ENCODE data around the gene NABP1.

NABP1 gene, protein sequence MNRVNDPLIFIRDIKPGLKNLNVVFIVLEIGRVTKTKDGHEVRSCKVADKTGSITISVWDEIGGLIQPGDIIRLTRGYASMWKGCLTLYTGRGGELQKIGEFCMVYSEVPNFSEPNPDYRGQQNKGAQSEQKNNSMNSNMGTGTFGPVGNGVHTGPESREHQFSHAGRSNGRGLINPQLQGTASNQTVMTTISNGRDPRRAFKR

DNA sequence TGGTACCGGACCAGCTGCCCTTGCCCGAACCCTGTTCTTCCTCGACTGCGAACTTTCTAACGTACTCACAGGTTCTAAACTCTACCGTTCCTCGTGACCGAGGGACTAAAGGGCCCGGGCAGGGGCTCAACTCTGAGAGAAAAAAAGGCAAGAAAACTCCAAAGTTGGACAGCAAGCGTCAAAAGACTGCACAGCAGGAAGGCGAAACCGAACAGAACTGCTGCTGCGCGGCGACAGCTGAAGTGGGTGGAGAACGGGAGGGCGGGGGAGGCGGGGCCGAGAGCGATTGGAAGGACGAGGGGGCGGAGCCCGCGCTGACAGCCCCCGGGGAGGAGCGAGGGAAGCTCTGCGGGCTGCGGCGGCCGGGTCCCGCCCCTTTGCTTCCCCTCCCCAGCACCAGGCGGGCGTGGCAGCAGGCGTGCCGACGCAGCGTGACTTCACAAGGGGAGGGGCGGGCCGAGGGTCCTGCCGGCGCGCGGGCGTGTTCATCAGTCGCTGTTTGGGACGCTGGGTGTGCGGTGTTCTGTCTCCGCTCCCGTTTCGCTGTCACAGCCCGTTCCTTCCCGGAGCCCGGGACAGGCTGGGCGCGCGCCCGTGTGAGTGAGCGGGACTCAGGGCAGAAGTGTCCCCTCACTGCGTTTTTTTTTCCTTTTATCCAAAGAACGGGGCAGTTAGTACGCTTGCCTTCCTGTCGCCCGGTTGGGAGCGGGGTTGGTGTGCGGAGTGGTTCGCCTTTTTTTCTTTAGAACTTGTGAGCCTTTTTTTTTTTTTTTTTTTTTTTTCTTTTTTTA, at the start of gene NABP1:
TSS of gene NABP1 (plus strand) at position 491 of the 791 bp plus-strand sequence. CDS start 479 bp downstream, outside the sequence.
- H3K36me3 Mint-ChIP-seq = peaks cover 14% of the 10 kb centered on the region
- no peaks in the 10 kb centered on the region for H3K27me3 Mint-ChIP-seq
- H3K9me3 Mint-ChIP-seq (ENCODE audit: low read depth) = no peaks in the 10 kb centered on the region
- peak within 1 kb of the TSS; percentile 99 for H3K27ac Mint-ChIP-seq
- peak within 1 kb of the TSS; percentile 98 for H3K4me3 Mint-ChIP-seq
- H3K4me1 Mint-ChIP-seq (ENCODE audit: low read depth) = peaks cover 61% of the 10 kb centered on the region

DNA sequence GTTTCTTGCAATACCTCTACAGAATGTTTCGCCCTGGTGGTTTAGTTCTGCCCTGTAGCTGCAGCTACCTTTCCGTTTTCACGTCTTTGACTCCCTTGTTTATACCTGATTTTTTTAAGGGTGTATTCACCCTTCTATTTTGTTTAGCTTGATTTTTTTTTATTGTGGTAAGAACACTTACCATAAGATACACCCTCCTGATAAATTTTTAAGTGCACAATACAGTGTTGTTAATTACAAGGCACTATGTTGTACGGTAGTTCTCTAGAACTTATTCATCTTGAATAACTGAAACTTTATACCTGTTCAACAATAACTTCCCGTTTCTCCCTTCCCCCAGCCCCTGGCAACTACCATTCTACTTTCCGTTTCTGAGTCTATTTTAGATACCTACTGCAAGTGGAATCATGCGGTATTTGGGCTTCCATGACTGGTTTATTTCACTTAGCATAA, 48.9 kb upstream of the NABP1 start:
- Mint-ChIP-seq H3K27me3 (no peaks in the 10 kb centered on the region), H3K27ac (peak overlapping the region; percentile 36), H3K36me3 (no peaks in the 10 kb centered on the region), H3K9me3 (ENCODE audit: low read depth) (no peaks in the 10 kb centered on the region), H3K4me3 (peak overlapping the region; percentile 4), H3K4me1 (ENCODE audit: low read depth) (peaks cover 25% of the 10 kb centered on the region)

DNA sequence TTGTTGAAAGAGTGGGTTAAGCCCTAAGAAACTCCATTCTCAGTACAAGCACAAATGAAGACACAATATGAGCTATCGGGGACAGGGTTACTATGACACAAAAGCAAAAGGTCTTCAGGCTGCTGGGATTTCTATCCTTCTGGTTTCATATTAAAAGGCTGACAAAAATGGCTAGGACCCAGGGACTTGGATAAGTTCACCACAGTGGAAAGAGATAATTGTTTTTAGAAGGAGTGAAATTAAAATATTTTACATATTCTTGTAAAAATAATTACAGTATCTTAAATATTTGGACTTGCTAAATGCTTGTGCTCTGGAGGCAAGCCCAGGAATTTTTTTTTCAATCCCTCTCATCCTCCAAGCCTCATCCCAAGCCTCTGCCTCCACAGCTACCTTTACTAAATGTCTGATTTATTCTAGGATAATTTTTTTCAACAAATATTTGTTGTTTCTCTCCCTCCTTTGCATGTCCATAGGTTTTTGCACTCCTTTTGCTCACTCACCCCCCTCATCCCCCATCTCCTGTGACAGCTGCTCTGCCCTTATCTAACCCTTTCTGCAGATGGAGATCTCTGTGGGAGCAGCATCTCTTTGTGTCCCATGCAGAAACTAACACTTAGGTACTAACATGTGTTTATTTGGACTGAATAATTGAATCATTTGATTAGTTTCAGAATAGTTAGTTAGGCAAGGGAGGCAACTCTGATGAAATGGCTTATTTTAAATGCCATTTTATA, 47.8 kb upstream of the NABP1 start:
- Mint-ChIP-seq H3K36me3 (no peaks in the 10 kb centered on the region), H3K27ac (no peak overlapping the region)

DNA sequence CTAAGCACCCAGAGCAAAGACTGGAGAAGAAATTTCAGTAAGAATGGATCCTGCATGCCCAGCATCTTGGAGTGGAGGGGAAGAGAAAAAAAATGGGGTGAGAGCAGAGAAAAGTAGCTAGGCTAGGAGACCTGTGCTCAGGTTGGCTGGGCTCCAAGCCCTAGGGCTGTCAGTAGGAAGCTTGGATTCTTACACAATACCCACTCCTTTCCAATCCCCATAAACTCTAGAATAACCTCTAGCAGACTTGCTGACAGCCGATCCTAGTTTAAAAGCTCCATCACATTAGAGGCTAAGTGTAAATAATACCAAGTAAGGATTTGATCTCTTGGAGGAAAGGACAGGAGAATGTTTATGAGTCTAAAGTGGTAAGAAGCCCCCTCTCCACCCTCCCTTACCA, 46.2 kb upstream of the NABP1 start:
- Mint-ChIP-seq H3K36me3 (no peaks in the 10 kb centered on the region), H3K4me1 (ENCODE audit: low read depth) (peaks cover 26% of the 10 kb centered on the region), H3K27ac (no peak overlapping the region), H3K9me3 (ENCODE audit: low read depth) (no peaks in the 10 kb centered on the region), H3K27me3 (no peaks in the 10 kb centered on the region), H3K4me3 (no peak overlapping the region)

More for the DNA sequence above, 47.8 kb upstream of the NABP1 start:
- Mint-ChIP-seq H3K4me1 (ENCODE audit: low read depth) (peaks cover 15% of the 10 kb centered on the region), H3K27me3 (no peaks in the 10 kb centered on the region), H3K9me3 (ENCODE audit: low read depth) (no peaks in the 10 kb centered on the region), H3K4me3 (no peak overlapping the region)

DNA sequence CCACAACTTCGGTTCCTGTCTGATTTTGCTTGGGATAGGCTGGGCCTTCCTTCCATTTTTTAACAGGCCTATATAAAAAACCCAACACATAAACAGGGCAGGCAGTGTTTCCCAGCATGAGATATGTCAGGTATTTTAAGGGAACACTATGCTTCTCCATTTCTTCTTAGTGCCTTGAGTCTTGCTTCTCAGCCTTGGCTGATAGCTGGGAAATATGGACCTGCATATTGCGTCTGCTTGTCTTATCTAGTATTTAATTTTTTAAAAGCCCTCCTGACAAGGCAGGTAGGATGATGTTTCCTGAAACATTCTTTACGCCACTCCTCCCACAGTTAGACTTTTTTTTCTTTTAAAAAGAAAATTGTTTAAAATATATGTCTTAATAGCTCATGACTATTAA, 45.5 kb upstream of the NABP1 start:
- H3K27ac Mint-ChIP-seq = no peak overlapping the region
- no peaks in the 10 kb centered on the region for H3K27me3 Mint-ChIP-seq
- H3K4me1 Mint-ChIP-seq (ENCODE audit: low read depth) = peaks cover 32% of the 10 kb centered on the region

DNA sequence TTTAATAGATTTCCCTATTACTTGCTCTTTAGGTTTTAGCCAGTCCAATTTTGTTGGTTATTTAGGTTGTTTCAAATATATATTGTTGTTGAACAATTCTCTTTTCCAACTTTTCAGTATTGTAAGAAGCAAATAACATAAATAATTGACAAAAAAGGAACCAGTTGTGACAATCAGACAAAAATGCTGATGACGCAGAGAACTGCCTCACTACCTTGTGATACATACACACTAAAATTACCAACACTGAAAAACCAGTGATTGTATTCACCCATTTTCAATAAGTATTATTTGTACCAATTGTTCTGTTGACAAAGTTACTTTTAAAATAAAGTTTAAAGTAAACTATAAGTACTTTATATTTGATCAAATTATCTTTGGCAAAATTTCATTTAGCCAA, 43.1 kb upstream of the NABP1 start:
- peaks cover 43% of the 10 kb centered on the region for H3K4me1 Mint-ChIP-seq (ENCODE audit: low read depth)
- H3K27me3 Mint-ChIP-seq = no peaks in the 10 kb centered on the region
- no peaks in the 10 kb centered on the region for H3K9me3 Mint-ChIP-seq (ENCODE audit: low read depth)
- H3K4me3 Mint-ChIP-seq = no peak overlapping the region
- no peak overlapping the region for H3K27ac Mint-ChIP-seq
- no peaks in the 10 kb centered on the region for H3K36me3 Mint-ChIP-seq

More for the DNA sequence above, 45.5 kb upstream of the NABP1 start:
- Mint-ChIP-seq H3K9me3 (ENCODE audit: low read depth) (no peaks in the 10 kb centered on the region), H3K4me3 (no peak overlapping the region), H3K36me3 (no peaks in the 10 kb centered on the region)

DNA sequence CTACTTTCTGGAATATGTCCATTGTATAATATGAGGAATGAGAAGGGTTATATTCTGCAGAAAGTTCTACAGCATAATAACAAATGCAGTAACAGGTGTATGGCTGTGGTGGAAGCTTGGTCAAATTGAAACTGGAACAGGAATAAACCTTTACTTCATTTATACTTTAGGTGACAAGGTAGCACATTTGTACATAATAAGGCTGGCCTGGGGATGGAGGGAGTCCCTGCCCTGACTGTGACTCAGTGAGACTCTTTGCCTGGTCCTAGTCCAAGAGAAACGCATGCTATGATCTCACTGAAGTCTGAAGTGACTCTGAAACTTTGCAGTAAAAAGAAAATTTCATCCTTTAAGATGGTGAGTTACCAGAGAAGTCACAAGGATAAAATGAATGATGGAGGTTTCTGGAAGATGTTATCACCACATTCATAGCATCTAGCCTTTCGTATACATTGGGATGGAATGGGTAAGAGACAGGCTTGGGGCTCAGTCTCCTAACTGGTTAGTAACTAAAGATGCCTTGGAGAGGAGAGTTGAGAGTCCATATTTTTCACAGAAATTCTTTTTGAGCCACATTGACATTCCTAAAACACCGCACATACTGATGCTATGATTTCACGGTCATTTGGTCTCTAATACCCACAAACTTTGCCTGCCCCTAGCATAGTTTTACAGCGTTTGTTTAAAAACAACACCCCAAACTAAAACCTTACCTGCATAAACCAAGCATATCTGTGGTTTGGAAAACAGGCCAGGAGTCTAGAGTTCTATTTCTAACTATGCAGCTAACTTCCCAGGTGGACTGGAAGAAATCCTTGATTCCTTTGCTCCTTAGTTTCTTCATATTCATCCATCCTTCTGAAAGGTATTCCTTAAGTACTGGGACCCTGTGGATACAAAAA, 42.4 kb upstream of the NABP1 start:
- H3K4me1 Mint-ChIP-seq (ENCODE audit: low read depth) = peaks cover 47% of the 10 kb centered on the region

DNA sequence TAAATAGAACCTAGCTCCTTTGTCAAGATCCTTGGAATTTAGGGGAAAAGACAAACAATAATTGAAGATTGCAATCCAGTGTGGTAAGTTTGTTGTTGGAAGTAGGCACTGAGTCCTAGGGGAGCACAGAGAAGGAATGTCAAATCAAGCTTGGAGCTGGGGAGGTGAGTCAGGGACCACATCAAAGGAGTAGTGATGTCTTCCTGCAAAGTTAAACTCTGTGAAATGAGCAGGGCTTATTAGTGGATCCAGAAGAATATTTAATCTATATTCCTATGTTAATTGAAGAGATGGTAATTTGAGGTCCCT, 41.7 kb upstream of the NABP1 start:
- Mint-ChIP-seq H3K27me3 (no peaks in the 10 kb centered on the region), H3K9me3 (ENCODE audit: low read depth) (no peaks in the 10 kb centered on the region), H3K27ac (no peak overlapping the region), H3K36me3 (no peaks in the 10 kb centered on the region), H3K4me3 (peak overlapping the region; percentile 63), H3K4me1 (ENCODE audit: low read depth) (peaks cover 52% of the 10 kb centered on the region)

More for the DNA sequence above, 42.4 kb upstream of the NABP1 start:
- no peaks in the 10 kb centered on the region for H3K9me3 Mint-ChIP-seq (ENCODE audit: low read depth)
- no peaks in the 10 kb centered on the region for H3K27me3 Mint-ChIP-seq
- no peak overlapping the region for H3K4me3 Mint-ChIP-seq
- H3K36me3 Mint-ChIP-seq = no peaks in the 10 kb centered on the region
- no peak overlapping the region for H3K27ac Mint-ChIP-seq

DNA sequence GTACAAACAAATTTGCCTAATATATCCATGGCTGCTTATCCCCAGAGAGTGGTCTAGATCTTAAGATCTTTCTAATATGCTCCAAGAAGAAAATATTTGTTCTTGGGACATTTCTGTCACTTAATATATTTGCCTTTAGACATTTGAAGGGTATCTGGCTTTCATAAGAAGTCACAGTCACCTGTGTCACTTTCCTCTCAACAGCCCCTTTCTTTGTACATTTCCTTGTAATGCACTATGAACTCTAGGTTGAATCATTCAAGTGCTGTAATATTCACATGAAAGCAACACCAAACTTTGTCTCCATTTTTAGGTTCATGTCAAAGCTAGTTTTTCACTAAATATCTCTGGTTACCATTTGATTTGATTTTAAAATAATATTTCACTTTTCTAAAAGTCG, 41.4 kb upstream of the NABP1 start:
- Mint-ChIP-seq H3K4me3 (peak overlapping the region; percentile 63), H3K27me3 (no peaks in the 10 kb centered on the region), H3K36me3 (no peaks in the 10 kb centered on the region), H3K9me3 (ENCODE audit: low read depth) (no peaks in the 10 kb centered on the region), H3K4me1 (ENCODE audit: low read depth) (peaks cover 52% of the 10 kb centered on the region), H3K27ac (peak overlapping the region; percentile 96)

DNA sequence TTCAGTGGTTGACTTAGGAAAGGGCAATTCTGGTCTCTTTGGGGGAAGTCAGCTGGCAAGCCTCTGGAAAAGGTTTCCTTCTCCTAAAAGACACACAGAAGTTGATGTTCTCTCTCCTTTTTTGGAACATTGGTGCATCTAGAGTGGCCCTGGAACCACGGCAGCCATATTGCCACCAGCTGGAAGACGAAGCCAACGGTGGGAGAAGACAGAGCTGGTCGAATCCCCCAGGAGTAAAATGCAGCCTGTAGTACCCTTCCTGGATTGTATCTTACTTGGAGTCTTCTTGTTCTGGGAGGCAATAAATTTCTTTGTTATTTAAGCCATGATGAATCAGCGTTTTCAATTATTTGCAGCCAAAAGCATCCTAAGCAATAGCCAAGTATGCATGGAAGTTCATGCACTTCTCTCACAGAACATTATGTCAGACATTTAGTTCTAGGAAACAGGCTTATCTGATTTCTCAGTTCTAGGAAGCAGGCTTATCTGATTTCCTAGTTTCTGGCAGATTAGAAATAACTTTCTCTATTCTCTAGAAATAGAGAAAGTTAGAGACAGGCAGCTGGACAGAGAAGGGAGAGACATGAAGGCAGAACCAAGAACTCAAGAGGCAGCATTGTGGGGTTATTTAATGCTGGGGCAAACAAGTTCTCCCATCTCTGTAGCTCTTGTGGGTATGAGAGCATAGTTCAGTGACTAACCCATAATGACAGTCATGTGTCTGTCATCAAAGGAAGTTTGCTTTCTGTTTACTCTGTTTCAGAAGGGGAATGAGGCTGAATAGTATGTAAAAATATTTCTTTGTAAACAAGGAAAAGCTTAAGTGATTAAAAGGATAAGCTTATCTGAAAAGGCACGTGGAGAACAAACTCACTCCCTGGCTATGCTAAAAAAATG, 40.5 kb upstream of the NABP1 start:
- H3K27ac Mint-ChIP-seq = peak overlapping the region; percentile 96
- H3K27me3 Mint-ChIP-seq = no peaks in the 10 kb centered on the region
- peak overlapping the region; percentile 73 for H3K4me3 Mint-ChIP-seq
- H3K9me3 Mint-ChIP-seq (ENCODE audit: low read depth) = no peaks in the 10 kb centered on the region
- peaks cover 53% of the 10 kb centered on the region for H3K4me1 Mint-ChIP-seq (ENCODE audit: low read depth)
- no peaks in the 10 kb centered on the region for H3K36me3 Mint-ChIP-seq

DNA sequence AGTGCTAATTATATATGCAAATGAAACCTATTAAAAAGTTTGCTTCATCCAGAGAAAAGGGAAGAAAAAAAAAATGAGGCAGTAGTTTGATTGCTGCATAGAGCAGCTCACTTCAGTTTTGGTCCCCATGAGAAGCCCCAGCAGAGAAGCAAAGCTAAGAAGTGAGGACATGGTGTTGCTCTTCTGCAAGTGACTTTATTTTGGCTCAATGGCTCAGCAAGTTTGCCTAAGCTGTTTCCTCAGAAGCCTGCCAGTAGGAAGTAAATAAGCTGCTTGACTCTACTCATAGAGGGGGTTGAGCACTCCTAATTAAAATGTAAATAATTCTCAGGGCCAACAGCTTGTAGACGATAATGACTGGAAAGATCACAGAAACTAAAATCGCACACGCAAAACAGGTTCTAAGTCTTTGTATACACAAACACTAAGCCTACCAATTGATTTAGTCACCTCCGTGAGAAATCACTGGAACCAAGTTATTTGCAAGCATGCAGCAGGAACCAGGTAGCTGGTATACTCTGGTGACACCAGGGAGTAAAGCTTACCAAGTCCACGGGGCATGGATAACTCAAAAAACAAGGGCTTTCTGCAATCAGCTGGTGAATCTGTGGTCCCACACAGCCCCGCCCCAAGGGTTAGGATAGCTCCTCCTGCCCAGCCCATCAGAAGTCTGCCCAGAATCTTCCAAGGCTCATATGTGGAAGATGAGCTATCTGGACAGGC, 39.7 kb upstream of the NABP1 start:
- Mint-ChIP-seq H3K36me3 (no peaks in the 10 kb centered on the region), H3K27ac (peak overlapping the region; percentile 96), H3K9me3 (ENCODE audit: low read depth) (no peaks in the 10 kb centered on the region), H3K27me3 (no peaks in the 10 kb centered on the region), H3K4me3 (peak overlapping the region; percentile 73), H3K4me1 (ENCODE audit: low read depth) (peaks cover 54% of the 10 kb centered on the region)

DNA sequence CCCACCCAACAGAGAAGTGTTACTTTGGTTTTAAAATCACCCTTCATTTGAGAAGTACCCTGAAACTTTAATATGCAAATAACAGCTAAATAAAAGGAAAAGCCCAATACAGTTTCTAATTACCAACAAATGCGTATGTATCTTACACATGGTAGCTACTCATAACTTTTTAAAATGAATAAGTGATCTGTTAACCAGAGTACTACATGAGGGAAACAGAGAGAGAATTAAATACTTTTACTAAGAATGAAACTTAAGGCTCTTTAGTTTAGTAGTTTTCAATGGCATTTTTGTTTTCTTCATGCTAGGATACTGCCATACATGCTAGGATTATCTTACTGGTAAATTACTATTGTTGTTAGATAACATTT, 39.1 kb upstream of the NABP1 start:
- peak overlapping the region; percentile 75 for H3K27ac Mint-ChIP-seq
- H3K9me3 Mint-ChIP-seq (ENCODE audit: low read depth) = no peaks in the 10 kb centered on the region
- H3K27me3 Mint-ChIP-seq = no peaks in the 10 kb centered on the region
- H3K36me3 Mint-ChIP-seq = no peaks in the 10 kb centered on the region
- peak overlapping the region; percentile 10 for H3K4me3 Mint-ChIP-seq
- peaks cover 54% of the 10 kb centered on the region for H3K4me1 Mint-ChIP-seq (ENCODE audit: low read depth)

DNA sequence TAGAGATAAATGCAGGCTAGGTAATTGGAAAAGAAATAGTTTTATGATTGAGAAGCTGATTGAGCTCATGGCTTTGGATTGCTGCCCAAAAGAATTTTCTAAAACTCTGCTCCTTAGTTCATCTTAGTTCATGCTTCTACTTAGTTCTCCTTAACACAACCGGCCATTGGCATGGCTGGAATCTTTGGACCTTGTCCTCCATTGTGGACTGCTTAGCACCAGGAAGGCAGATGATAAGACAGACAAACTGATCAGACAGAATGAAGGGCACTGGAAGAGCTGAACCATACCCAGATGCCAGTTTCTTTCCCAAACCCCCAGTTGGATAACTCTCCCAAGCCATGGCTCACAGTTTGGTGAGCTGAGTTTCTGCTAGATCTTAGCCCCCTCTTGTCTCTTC, 36.3 kb upstream of the NABP1 start:
- peaks cover 39% of the 10 kb centered on the region for H3K4me1 Mint-ChIP-seq (ENCODE audit: low read depth)
- H3K9me3 Mint-ChIP-seq (ENCODE audit: low read depth) = no peaks in the 10 kb centered on the region
- H3K27ac Mint-ChIP-seq = no peak overlapping the region
- no peak overlapping the region for H3K4me3 Mint-ChIP-seq
- H3K27me3 Mint-ChIP-seq = no peaks in the 10 kb centered on the region
- no peaks in the 10 kb centered on the region for H3K36me3 Mint-ChIP-seq

Data from activated naive CD8-positive, alpha-beta T cell (primary cell).